ENCODE data around the gene SMIM17. TPM values are rescaled to one million over a fixed set of nuclear protein-coding genes. Genes with fewer than 3 reads are reported as not detected.

SMIM17 gene
- total and polyA plus RNA-seq, 4 donors, result 0.28 TPM; not detected in 3

GRCh38 chr19:56619121-56619520, 23.8 kb upstream of the SMIM17 start:
- no peak overlapping the region for H3K27ac ChIP-seq (ENCODE audit: low read depth in 1 of 2, low read length in 2 of 2)
- no peak for TF ChIP-seq FOXA2 (IDR thresholded peaks at IDR 0.05)
- no peak overlapping the region for H3K9ac ChIP-seq (ENCODE audit: low read depth in 1 of 2, low read length in 2 of 2)
- H3K4me3 ChIP-seq (ENCODE audit: low read depth in 1 of 3, low read length in 3 of 3), result peak overlapping the region in 1 of 3 donors; percentile 51
- no peak for DNase-seq (ENCODE audit: low spot score)
- no peaks in the 10 kb centered on the region for H3K27me3 ChIP-seq (ENCODE audit: control insufficient read depth in 4 of 4, insufficient read depth in 4 of 4, low read length in 3 of 4)
- H3K36me3 ChIP-seq (ENCODE audit: control insufficient read depth in 4 of 4, insufficient read depth in 3 of 4, low read depth in 1 of 4, low read length in 3 of 4), result peaks cover 1 to 14% (median 3%) of the 10 kb centered on the region in 4 donors
- WGBS, result 83% methylated on average over 8 of the region's 8 CpGs
- H3K9me3 ChIP-seq (ENCODE audit: control insufficient read depth in 4 of 4, low read length in 3 of 4), result peaks cover 16 to 62% (median 38%) of the 10 kb centered on the region in 4 donors
- no peaks in the 10 kb centered on the region for H3K4me1 ChIP-seq (ENCODE audit: control insufficient read depth in 4 of 4, insufficient read depth in 4 of 4, low read length in 3 of 4)

DNA sequence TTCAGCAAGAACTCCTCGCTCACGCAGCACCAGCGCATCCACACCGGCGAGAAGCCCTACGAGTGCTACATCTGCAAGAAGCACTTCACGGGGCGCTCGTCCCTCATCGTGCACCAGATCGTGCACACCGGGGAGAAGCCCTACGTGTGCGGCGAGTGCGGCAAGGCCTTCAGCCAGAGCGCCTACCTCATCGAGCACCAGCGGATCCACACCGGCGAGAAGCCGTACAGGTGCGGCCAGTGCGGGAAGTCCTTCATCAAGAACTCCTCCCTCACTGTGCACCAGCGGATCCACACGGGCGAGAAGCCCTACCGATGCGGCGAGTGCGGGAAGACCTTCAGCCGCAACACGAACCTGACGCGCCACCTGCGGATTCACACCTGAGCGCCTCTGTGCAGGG, 20.6 kb upstream of the SMIM17 start:
- 98% methylated on average over 37 of the region's 37 CpGs for WGBS
- Histone ChIP-seq H3K4me1 (ENCODE audit: control insufficient read depth in 4 of 4, insufficient read depth in 4 of 4, low read length in 3 of 4) (no peaks in the 10 kb centered on the region), H3K27me3 (ENCODE audit: control insufficient read depth in 4 of 4, insufficient read depth in 4 of 4, low read length in 3 of 4) (no peaks in the 10 kb centered on the region), H3K9ac (ENCODE audit: low read depth in 1 of 2, low read length in 2 of 2) (no peak overlapping the region), H3K4me3 (ENCODE audit: low read depth in 1 of 3, low read length in 3 of 3) (peak overlapping the region in 1 of 3 donors; percentile 43), H3K36me3 (ENCODE audit: control insufficient read depth in 4 of 4, insufficient read depth in 3 of 4, low read depth in 1 of 4, low read length in 3 of 4) (peaks cover 1 to 14% (median 3%) of the 10 kb centered on the region in 4 donors), H3K9me3 (ENCODE audit: control insufficient read depth in 4 of 4, low read length in 3 of 4) (peaks cover 24 to 56% (median 39%) of the 10 kb centered on the region in 4 donors), H3K27ac (ENCODE audit: low read depth in 1 of 2, low read length in 2 of 2) (no peak overlapping the region)
- TF ChIP-seq HNF4A (conservative IDR thresholded peaks at IDR 0.05), result no peak
- no peak for DNase-seq (ENCODE audit: low spot score)

DNA sequence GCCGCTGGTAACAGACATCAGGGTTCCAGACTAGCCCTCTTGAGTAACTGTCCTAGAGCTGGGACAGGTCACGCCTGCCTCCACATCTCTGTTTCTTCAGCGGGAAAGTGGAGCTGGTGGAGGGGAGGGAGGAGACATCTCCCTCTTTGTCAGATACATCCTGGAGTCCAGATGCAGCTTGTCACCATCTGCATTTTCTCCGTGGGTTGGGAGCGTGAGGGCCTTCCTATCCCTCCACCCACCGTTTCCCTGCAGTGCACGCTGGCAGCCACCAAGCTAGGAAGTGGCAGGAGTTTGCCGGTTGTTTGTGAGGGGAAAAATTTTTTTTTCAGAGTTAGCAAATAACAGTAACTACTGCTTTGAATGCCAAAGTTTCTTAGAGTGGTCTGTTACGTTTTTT, 20.0 kb upstream of the SMIM17 start:
- Histone ChIP-seq H3K27me3 (ENCODE audit: control insufficient read depth in 4 of 4, insufficient read depth in 4 of 4, low read length in 3 of 4) (no peaks in the 10 kb centered on the region), H3K4me1 (ENCODE audit: control insufficient read depth in 4 of 4, insufficient read depth in 4 of 4, low read length in 3 of 4) (no peaks in the 10 kb centered on the region), H3K27ac (ENCODE audit: low read depth in 1 of 2, low read length in 2 of 2) (no peak overlapping the region), H3K9ac (ENCODE audit: low read depth in 1 of 2, low read length in 2 of 2) (no peak overlapping the region), H3K4me3 (ENCODE audit: low read depth in 1 of 3, low read length in 3 of 3) (peak overlapping the region in 2 of 3 donors; percentile 16 to 21), H3K9me3 (ENCODE audit: control insufficient read depth in 4 of 4, low read length in 3 of 4) (peaks cover 18 to 51% (median 40%) of the 10 kb centered on the region in 4 donors), H3K36me3 (ENCODE audit: control insufficient read depth in 4 of 4, insufficient read depth in 3 of 4, low read depth in 1 of 4, low read length in 3 of 4) (peaks cover 1 to 12% (median 3%) of the 10 kb centered on the region in 4 donors)
- TF ChIP-seq SP1 (IDR thresholded peaks at IDR 0.05) (no peak), HNF4A (conservative IDR thresholded peaks at IDR 0.05) (no peak), YY1 (IDR thresholded peaks at IDR 0.05) (no peak), JUND (IDR thresholded peaks at IDR 0.05) (no peak), FOXA2 (IDR thresholded peaks at IDR 0.05) (no peak), EGR1 (IDR thresholded peaks at IDR 0.05; ENCODE audit: low read depth in 2 of 2) (no peak), HNF4G (IDR thresholded peaks at IDR 0.05) (no peak), TAF1 (conservative IDR thresholded peaks at IDR 0.05) (no peak), FOXA1 (IDR thresholded peaks at IDR 0.05) (no peak), NR2F2 (IDR thresholded peaks at IDR 0.05) (no peak)
- TF ChIP-seq, protein P1, sequence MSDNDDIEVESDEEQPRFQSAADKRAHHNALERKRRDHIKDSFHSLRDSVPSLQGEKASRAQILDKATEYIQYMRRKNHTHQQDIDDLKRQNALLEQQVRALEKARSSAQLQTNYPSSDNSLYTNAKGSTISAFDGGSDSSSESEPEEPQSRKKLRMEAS (IDR thresholded peaks at IDR 0.05), result no peak
- DNase-seq (ENCODE audit: low spot score), result no peak
- 91% methylated on average over 9 of the region's 9 CpGs for WGBS

- Histone ChIP-seq H3K9ac (ENCODE audit: low read depth in 1 of 2, low read length in 2 of 2) (no peak overlapping the region), H3K27ac (ENCODE audit: low read depth in 1 of 2, low read length in 2 of 2) (no peak overlapping the region), H3K4me1 (ENCODE audit: control insufficient read depth in 4 of 4, insufficient read depth in 4 of 4, low read length in 3 of 4) (no peaks in the 10 kb centered on the region), H3K4me3 (ENCODE audit: low read depth in 1 of 3, low read length in 3 of 3) (no peak overlapping the region), H3K9me3 (ENCODE audit: control insufficient read depth in 4 of 4, low read length in 3 of 4) (peaks cover 21 to 55% (median 44%) of the 10 kb centered on the region in 4 donors), H3K27me3 (ENCODE audit: control insufficient read depth in 4 of 4, insufficient read depth in 4 of 4, low read length in 3 of 4) (no peaks in the 10 kb centered on the region), H3K36me3 (ENCODE audit: control insufficient read depth in 4 of 4, insufficient read depth in 3 of 4, low read depth in 1 of 4, low read length in 3 of 4) (peaks cover 0 to 12% (median 2%) of the 10 kb centered on the region in 4 donors)
- DNase-seq (ENCODE audit: low spot score), result no peak
- WGBS, result 95% methylated on average over 9 of the region's 9 CpGs
- TF ChIP-seq HNF4A (conservative IDR thresholded peaks at IDR 0.05) (no peak), FOXA1 (IDR thresholded peaks at IDR 0.05) (no peak), RAD21 (IDR thresholded peaks at IDR 0.05) (no peak), TAF1 (conservative IDR thresholded peaks at IDR 0.05) (no peak), EGR1 (IDR thresholded peaks at IDR 0.05; ENCODE audit: low read depth in 2 of 2) (no peak)
These were observed 17.3 kb upstream of the SMIM17 start for GRCh38 chr19:56625708-56626107.

Data from liver (tissue), 9 donors.